ENCODE data around the gene UGT1A7.

UGT1A7 gene

DNA sequence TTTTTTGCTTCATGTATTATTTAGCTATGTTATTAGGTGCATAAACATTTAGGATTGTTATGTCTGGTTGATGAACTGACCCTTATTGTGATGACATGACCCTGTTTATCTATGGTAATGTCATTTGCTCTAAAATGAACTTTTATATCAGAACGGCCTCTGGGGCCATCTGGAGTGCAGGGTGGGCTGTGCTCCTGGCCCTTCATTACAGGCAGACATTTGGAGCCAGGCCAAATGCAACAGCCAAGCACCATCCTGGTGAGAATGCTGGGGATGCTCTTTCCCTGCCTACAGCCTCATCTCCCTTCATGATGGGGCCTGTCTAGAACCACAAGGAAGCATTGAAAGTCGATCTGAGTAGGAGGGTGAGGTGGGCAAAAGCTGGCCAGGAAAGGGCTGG is 134.6 kb downstream of the UGT1A7 start:
- FAIRE-seq (no peak), DNase-seq (ENCODE audit: low spot score) (no peak)

DNA sequence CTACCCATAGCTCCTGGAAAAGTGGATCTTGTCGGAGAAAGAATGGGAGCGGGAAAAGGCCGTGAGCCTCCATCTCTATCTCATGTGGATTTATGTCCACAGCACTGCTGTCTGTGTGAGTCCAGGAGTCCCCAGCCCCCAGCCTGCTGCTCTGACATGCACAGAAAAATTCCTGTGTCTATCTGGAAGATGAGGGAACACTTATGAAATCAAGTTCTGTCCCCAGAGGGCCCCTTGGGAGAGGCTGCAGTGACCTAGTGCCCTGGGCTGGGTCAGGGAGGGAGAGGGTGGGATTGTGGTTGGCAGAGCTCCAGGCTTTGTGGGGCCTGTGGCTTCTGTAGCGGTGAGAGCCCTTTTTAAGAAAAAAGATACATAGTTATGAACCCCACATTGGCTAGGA is 135.1 kb downstream of the UGT1A7 start:
- DNase-seq (ENCODE audit: low spot score) (no peak), FAIRE-seq (no peak)

DNA sequence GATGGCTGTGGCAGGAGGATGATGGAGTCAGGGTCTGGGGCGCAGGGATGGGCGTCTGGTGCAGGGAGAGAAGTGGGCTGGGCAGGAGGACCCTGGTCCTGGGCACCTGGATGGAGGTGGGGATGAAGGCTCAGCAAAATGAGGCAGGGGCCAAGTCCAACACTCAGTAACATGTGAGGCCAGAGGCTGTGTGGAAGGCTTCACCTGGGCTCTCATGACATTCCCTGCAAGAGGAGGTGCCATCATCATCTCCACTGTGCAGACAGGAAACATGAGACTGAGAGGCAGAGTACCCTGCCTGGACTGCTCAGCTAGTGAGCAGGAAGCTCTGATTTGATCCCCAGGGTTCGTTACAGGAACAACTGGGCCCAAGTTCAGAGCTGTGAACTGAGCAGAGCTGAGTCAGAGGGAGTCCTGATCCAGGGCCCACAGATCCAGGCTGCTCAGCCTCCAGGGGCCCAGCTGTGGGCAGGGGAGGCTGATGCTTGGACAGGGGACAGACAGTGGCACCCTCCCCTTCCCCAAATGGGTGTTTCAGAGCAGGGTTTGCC is 135.7 kb downstream of the UGT1A7 start:
- FAIRE-seq (no peak), DNase-seq (ENCODE audit: low spot score) (no peak)

DNA sequence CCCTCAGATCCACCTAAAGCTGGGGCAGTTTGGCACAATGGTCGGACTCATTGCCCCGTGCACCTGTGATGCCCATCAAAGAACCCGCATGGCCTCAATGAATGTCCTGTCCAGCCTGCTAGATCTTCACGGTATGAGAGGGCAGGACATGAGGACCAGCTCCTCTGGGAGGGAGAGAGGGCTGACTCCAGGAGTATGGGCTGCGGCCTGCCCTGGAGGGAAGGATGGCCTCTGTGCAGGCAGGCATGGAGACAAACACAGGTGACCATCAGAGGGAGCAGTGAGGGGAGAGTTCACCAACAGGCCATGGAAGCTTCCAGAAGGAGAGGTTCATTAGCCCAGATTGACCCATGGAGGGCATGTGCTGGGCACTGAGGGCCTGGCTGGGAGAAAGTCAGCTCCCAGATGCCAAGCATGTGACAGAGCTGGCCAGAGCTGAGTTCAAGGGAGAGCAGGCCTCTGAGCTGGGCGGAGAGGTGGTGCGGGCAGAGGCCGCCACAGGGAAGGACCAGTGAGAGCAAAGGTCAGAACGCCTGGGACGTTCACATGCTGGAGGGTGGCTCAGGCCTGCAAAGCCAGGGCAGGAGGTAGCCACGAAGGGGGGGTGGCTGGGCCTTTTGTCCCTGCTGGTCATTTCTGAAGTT is 136.4 kb downstream of the UGT1A7 start:
- DNase-seq (ENCODE audit: low spot score) (no peak), FAIRE-seq (no peak)

DNA sequence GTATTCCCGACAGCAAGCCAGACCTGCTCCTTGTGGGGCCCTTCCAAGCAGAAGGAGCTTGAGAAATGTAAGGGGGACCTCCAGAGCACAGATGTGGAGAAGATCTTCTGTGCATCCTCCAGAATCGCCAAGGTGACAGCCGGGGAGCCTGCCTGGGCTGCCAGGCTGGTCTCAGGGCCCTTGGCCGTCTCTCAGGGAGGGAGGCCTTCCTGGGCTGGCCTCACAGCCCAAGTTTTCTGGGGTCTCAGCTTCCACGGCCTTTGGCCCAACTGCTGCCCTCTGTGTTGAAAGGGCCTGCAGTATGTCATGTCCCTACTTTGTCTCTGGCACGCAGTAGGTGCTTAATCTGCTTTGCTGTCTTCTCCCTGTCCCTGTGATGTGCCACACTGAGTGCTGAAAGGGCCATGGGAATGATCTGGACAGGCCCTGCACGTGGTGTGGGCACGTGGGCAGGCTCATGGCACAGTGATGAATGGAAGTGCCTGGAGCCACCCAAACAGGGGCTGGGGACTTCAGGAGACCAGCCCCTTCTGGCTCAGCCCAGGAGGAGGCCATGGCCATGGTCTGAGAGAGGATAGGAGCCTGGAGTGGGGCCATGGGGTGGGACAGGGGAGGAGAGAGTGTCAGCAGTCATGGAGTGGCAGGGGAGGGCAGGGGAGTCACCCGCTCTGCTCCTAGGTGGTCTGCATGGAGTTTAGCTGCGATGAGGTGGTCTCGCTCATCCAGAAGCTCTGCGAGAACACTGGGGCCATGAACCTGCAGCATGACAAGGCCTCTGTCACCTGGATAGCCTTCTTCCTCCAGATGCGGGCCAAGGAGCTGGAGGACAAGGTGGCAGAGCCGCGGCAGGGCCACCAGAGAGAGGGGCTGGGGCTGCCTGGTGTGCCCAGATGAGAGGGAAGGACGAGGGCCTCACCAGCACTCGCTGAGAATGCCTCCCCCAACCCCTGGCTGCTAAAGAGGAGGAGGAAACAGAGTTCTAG is 137.2 kb downstream of the UGT1A7 start:
- no peak for DNase-seq (ENCODE audit: low spot score)
- FAIRE-seq, result no peak

DNA sequence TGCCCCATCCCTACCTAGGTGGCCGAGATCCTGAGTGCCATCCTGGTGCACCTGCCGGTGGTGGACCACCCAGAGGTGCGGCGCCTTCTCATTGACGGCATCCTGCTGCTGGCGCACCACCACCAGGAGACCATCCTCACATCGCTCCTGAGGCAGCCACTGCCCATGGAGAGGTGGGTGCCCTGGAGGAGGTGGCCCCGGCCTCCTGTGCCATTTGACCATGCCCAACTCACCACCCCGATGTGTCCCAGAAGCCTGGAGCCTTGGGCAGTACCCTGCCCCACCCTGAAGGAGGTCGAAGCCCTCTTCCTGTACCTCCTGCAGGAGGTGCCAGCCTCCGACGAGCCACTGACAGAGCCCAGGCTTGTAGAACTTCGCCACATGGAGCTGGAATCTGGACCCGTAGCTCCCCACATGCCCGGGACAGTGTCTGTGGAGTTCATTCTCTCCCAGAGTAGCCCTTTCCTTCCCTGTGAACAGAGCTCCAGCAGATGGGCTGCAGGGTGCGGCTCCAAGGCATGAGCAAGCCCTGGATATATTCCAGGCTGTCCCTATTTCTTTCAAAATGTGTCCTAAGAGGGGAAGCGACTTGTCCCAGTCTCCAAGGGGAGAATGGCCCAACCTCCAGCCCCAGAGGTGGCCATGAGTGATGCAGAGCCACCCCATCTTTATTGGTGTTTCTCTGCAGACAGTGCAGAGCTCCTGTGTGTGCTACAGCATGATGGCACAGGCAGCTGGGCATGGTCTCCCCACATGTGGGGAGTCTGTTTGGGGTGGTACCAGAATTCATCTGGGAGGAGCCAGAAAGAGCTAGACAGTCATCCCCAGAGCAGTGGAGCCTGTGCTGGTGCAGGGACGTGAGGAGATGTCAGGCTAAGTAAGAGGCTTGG is 138.4 kb downstream of the UGT1A7 start:
- no peak for FAIRE-seq
- no peak for DNase-seq (ENCODE audit: low spot score)

DNA sequence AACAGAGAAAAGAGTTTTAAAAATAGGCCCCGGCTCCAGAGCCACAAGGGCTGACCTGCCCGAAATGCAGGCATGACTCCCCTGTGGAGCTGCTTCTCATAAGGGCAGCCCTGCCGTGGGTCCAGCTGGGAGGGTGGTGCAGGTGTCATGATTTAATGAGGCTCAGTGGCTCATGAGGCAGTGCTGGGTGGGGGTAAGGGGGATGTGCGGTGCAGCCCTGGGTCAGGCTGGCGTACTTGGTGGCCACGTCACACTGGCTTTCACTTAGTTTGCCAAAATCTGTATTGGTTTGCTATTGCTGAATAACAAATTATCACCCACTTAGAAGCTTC is 139.0 kb downstream of the UGT1A7 start:
- no peak for DNase-seq (ENCODE audit: low spot score)
- no peak for FAIRE-seq

DNA sequence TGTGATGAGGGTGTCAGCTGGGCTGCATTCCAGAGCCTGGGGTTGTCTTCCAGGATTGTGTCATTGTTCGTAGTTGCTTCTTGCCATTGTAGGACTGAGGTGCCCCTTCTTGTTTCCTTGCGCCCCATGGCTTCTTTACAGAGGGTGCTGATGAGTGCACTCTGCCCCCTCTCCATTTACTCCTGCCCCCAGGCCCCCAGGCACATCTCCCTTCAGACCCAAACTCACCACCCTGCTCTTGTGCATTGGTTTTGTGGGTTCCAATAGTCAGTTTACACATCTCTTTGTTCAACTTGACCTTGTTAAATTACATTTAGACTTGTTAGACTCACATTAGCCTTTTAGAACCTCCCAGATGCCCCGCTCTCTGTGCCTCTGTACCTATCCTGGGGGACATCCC is 139.5 kb downstream of the UGT1A7 start:
- FAIRE-seq, result no peak

DNA sequence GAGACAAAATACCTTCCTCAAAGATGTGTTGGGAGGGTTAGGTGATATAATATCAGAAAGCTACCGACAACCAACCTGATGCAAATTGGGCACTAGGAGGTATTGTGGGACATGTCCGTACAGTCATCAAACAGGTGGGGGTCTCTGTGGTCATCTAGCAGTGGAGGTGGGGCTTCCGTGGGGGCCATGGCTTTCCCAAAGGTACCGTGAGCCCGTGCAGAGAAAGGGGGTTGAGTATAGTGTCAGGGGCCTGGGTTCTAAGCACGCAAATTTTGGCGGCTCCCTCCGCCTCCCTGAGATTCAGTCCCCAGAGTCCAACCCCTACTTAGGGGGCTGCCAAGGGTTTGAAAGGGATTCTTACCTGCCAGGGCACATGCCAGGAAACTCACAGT is 140.0 kb downstream of the UGT1A7 start:
- no peak for FAIRE-seq
- no peak for DNase-seq (ENCODE audit: low spot score)

More for the DNA sequence above, 139.5 kb downstream of the UGT1A7 start:
- DNase-seq (ENCODE audit: low spot score), result no peak

DNA sequence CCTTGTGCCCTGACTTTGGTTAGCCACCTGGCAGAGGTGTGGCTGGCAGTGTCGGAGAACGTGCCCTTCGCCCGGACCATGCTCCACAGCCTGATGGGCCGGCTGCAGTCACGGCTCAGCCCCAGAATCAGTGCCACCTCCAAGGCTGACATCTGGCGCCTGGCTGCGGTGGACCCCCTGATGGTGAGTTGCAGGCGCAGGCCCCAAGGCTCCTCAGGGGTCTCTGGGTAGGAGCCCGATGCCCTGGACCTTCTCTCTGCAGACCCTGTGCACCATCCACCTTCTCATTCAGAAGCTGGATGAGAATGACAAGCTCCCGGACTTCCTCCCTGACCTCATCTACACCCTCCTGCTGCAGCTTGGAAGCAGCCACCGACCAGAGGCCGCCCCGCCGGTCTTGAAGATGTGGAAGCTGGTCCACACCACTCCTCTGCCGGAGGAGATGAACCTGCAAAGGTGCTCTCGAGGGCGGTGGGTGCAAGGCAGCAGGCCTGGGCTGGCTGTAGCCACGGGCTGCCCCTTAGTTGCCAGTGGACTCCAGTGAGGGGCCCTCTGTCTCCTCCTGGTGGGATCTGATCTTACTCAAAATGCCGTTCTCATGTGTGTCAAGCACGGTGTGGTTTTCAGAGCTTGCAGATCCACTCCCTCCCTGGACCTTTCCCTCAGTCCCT is 140.5 kb downstream of the UGT1A7 start:
- DNase-seq (ENCODE audit: low spot score) (no peak), FAIRE-seq (no peak)

Data from RCC 7860 (cell line).